ENCODE data around the gene ACSF2.

The ACSF2 gene

DNA sequence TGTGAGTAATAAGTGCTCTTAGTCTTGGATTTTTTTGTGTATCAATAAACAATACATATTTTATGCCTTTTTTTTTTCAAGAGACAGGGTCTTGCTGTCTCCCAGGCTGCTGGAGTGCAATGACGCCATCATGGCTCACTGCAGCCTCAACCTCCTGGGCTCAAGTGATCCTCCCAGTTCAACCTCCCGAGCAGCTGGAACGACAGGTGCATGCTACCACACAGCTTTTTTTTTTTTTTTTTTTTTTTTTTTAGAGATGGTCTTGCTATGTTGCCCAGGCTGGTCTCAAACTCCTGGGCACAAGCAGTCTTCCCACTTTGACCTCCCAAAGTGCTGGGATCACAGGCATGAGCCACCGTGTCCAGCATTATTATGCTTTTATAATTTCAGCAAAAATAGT lies 13.0 kb downstream of the ACSF2 start:
- no peak for DNase-seq (ENCODE audit: low read depth, low spot score)

DNA sequence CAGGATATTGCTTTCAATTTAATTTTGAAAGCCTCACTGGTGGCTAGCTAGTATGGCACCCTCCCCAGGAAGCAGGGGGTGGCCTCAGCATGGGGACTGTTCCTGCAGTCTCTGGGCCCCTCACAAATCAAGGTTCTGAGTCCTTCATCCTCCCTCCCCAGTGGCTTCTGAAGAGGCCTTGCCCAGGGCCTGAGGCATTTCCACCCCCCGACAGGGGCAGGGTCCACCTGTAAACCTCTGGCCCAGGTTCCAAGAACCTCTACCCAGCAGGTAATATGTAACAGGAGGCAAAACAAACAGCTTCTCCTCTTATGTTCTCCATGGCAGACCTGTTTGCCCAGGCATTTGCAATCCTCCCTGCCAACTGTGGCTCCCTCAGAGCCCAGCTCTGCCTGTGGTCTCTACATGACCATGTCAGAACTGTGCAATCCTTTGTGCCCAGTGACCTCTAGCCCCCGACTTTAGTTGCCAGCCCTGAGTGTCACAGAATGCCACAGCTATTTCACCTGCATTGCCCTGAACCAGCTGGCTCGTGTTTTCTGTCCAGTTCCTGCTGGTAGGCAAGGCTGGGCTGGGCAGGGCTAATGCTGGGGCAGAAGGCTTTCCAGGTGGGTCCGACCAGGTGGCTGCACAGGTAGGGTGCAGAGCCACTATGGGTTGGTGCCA lies 14.3 kb downstream of the ACSF2 start:
- DNase-seq (ENCODE audit: low read depth, low spot score) = no peak

DNA sequence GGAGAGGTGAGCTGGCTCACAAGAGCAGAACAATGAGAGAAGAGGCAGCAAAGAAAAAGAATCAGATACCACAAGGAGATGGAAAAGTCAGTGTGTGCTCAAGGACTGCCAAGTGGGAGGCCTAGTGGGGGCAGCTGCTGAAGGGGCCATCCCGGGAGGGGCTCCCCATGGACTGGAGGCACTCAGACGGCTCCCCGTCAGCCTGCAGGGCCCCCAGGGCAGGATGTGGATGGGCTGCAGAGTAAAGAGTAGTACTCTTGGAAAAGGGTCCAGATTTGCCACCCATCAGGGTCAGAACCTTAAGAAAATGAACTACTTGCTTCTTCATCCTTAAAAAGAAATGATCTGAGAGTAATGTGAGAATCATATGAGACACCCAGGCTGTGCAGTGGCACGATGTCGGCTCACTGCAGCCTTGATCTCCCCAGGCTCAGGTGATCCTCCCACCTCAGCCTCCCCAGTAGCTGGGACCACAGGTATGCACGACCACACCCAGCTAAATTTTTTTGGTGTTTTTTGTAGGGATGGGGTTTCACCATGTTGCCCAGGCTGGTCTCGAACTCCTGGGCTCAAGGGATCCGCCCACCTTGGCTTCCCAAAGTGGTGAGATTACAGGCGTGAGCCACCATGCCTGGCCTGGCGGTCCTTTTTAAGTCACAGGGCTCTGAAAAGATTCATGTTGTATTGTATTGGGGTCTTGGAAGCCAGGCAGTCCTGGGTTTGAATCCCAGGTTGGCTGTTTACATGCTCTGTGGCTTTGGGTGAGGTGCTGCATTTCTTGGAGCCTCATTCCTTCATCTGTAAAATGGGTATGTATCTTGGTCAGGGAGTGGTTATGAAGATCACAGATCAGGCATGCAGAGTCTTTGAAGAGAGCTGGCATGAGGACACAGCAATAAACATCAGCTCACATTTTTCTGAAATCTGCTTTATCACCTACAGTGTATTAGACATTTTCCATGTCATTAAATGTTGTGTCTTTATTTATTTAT lies 15.1 kb downstream of the ACSF2 start:
- no peak for DNase-seq (ENCODE audit: low read depth, low spot score)

DNA sequence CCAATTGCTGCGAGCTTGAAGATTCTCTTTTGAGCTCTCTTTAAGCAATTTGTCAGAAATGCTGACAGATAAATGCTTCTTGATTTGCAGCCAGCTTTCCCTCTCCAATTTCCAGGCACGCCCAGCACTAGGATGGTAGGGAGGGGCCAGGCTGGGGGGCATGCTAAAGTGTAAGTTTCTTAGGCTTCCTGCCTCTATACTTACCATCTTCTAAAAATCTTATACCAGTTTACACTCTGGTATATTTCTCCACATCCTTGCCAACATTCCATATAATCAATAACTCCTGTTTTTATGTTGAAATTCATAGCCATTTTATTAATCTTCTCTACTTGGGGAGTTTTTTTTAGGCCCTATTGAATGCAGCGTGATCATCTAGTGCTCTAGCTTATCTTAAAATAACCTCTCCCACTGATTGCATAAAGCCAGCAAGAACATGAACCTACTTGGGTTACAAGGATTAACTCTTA lies 17.5 kb downstream of the ACSF2 start:
- no peak for DNase-seq (ENCODE audit: low read depth, low spot score)

DNA sequence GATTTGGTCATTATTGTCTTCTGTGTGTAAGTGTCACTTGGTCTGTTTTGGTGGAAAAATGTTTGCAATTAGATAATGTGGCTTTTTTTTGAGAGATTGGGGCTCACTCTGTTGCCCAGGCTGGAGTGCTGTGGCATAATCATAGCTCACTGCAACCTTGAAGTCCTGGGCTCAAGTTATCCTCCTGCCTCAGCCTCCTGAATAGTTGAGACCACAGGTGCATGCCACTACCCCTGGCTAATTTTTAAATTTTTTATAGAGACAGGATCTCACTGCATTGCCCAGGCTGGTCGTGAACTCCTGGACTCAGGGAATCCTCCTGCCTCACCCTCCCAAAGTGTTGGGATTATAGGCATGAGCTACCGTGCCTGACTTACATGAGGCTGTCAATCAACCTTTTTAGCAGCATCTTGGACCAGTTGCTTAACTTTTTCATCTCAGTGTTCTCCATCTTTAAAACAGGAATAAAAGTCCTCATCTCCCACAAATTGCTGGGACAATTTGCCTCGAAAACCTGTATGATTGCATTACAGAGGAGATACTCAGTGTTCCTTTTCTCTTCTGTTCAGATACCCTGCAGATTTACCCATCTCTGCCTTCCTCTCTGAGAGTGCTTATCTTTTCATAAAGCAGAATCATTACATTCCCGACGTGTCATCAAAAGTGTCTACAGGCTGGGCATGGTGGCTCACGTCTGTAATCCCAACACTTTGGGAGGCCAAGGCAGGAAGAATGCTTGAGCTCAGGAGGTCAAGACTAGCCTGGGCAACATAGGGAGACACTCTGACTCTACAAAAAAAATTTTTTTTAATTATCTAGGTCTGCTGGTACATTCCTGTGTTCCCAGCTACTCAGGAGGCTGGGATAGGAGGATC lies 19.1 kb downstream of the ACSF2 start:
- DNase-seq (ENCODE audit: low read depth, low spot score) = no peak

DNA sequence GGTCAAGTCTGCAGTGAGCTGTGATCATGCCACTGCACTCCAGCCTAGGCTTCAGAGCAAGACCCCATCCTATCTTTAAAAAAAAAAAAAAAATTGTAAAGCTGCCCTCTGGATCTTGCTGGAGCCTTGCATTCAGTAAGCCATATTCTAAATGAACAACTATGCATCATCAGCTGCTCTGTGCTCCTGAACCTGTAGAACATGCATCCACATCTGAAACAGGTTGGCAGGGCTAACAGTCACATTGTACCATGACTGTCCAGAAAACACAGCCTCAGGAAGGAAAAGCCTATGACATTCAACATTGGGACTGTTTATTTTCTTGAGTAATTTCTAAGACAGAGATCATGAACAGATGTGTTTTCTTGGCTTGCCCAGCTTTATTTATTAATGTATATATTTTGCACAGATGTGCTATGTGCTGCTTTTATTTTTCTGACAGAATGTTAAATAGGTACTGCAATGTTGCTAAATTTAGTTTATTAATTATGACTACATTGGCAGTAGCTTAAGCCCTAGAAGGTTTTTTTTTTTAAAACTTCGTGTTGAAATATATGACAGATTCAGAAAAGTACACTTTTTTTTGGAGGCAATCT lies 19.8 kb downstream of the ACSF2 start:
- no peak for DNase-seq (ENCODE audit: low read depth, low spot score)

DNA sequence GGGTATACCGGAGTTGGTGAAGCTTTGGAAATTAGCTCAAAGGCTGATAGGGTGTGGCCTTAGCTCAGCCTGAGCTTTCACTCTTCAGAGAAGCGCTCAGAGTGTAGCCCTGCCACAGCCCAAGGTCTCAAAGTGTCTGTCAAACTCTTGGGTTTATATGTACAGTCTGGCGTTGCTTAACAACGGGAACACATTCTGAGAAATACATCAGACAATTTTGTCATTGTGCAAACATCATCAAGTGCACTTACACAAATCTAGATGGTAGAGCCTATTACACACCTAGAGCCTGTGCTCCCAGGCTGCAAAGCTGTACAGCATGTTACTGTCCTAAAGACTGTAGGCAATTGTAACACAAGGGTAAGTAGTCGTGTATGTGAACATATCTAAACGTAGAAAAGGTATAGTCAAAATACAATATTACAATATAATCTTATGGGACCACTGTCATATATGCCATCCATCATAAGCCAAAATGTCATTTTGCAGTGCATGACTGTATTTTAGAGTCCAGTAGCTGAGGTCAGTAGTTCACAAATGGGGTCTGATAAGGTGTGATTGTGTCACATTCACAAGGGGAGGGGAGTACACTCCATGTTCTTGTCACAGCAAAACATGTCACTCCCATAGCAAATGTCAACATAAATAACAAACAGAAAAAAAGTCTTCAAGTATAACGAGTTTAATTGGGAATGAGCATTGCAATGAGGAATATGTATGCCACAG lies 22.0 kb downstream of the ACSF2 start:
- DNase-seq (ENCODE audit: low read depth, low spot score) = no peak

DNA sequence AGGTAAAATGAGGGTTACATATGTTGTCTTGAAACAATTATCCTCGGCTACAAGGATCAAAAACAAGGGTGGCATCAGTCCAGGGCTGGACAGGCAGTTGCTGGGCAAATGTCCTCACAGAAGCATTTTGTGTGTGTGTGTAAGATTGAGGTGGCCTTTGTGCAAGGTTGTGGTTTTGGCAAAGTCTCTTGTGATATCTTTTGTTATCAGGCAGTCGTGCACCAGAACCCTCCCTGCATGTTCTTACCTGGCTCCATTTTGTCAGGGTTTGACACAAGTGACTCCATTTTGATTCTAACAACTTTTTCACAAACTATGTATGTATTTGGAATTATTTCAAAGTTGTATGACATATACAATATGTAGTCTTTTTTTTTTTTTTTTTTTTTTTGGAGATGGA lies 22.6 kb downstream of the ACSF2 start:
- DNase-seq (ENCODE audit: low read depth, low spot score) = no peak

DNA sequence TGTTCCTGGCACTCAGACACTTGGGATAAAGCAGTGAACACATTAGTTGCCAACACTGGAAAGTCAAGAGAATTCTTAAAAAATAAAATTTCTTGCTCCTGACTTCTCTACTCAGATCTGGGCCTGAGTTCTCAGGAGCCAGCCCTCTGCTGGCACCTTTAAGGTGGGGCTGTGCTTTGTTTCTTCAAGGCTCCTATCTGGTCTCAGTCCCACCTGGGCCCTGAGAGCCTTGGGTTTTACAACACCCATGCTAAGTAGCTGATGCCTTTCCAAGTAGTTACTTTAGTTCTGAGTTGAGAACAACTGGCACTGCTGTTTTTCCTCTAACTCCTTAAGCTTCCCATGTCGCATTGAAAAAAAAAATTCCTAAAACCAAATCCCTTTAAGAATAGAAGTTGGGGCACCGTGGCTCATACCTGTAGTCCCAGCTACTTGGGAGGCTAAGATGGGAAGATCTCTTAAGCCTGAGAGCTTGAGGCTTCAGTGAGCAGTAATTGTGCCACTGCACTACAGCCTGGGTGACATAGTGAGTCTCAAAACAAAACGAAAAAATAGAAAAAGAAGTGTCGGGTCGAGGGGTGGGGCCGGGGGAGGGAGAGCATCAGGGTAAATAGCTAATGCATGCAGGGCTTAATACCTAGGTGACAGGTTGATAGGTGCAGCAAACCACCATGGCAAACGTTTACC lies 26.1 kb downstream of the ACSF2 start:
- DNase-seq (ENCODE audit: low read depth, low spot score) = no peak

DNA sequence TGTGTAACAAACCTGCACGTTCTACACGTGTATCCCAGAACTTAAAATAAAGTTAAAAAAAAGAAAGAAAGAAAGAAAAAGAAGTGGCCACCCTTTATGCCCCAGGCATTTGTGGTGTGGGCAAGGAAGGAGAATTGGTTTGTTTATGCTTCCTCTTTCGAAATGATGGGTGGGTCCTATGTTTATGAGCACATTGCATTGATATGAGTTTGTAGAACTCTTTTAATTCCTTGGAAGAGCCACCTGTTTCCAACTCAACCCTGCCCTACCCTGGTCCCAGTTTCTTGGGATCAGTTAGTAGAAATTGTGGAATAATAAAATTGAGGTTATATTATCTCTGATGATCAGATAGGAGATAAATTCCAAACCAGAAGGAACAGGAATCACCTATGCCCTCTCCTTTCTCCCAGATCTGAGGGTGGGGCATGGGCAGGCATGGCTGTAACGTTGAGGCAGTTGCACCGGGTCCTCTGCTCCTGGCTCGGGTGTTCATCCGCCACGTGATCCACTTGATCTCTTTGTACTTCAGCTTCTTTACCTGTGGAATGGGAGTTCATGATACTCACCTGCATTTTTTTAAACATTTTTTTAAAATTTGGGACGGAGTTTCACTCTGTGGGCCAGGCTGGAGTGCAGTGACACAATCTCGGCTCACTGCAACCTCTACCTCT lies 26.7 kb downstream of the ACSF2 start:
- no peak for DNase-seq (ENCODE audit: low read depth, low spot score)

DNA sequence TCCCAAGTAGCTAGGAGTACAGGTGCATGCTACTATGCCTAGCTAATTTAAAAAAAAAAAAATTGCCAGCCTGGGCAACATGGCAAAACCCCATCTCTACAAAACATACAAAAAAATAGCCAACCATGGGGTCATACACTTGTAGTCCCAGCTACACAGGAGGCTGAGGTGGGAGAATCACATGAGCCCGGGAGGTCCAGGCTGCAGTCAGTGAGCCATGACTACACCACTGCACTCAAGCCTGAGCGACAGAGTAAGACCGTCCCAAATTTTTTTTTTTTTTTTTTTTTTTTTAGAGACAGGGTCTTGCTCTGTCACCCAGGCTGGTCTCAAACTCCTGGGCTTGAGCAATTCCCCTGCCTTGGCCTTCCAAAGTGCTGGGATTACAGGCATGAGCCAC lies 27.9 kb downstream of the ACSF2 start:
- DNase-seq (ENCODE audit: low read depth, low spot score) = no peak

DNA sequence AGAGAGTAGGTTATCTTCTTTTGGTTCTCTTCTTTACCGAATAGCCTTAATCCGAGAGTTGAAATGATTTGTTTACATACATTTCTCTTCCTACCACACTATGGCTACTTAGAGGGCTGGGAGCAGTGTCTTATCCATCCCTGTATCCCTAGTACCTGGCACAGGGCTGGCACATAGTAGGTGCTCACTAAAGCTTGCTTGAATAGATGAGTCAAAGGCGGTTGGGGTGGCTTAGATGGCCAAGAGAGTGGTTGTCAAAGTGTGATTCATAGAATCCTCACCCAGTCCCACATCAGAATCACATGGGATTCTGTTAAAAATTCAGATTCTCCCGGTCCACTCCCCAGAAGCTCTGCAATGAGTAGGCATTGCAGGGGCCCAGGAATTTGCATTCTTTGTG lies 31.6 kb downstream of the ACSF2 start:
- DNase-seq (ENCODE audit: low read depth, low spot score) = no peak

DNA sequence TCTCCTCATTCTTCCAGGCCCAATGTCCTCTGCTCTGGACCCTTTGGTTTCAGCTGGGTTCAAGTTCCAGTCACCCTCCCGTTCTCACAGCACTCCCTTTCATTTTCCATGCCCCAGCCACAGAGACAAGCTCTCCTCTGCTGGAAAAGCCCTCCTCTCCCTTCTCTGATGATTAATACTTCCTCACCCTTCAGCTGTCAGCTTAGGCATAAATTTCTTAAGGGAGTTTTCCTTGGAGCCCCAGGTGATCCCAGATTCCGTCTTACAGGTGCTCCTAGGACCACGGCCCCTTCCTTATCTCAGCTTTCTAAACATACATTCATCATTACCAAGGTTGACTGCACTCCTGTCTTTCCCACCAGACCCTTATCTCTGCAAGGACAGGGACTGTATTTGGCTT lies 32.3 kb downstream of the ACSF2 start:
- DNase-seq (ENCODE audit: low read depth, low spot score) = no peak

DNA sequence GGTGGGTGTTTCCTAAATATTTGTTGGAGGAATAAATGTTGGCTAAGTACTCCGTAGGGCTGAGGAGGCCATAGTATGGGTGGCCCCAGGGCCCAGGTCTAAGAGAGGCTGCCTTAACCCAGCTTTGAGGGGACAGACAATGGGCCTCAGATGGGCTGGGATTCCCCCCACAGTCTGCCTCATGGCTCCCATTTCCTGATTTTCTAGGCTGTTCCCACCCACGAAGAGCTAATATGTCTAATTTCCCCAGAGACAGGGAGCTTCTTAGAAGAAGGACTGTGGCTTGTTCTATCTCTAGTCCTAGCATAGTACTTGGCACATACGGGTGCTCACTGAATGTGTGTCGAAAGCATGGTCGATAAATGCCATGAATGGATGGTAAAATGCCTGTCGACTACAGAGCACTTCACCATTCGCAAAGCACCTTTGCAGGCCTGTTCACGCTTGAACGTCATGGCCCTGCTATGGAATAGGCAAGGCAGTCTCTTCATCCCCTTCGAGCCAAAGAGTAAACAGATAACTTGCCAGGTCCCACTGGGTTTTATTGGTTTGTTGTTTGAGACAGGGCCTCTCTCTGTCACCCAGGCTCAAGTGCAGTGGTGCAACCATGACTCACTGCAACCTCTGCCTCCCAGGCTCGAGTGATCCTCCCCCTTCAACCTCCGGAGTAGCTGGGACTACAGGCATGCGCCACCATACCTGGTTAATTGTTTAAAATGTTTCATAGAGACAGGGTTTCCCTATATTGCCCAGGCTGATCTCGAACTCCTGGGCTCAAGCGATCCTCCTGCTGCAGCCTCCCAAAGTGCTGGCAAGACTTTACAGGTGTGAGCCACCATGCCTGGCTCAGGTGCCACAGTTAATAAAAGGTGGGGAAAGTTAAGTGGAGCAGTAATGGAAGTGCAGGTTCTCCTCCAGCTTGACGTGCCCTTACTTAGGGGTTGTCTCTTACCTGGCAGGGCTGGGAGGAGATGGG lies 33.0 kb downstream of the ACSF2 start:
- DNase-seq (ENCODE audit: low read depth, low spot score) = no peak

DNA sequence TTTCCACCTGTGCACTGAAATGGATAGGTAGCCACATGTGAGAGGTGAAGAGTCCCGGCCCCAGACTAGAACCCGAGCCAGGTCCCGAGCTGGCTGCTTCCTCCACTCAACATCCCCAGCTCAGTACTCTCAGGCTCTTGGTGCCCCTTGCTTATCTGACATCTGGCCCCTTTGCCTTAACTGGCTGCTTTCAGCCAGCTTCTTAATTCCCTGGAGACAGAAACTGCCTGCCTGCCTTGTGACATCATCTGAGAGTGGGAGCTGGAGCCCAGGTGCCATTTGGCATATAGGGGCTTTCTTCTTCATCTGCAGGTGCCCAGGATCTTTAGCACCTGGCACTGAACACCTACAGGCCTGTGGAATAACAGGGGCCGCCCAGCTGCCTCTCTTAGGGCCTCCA lies 33.7 kb downstream of the ACSF2 start:
- no peak for DNase-seq (ENCODE audit: low read depth, low spot score)

DNA sequence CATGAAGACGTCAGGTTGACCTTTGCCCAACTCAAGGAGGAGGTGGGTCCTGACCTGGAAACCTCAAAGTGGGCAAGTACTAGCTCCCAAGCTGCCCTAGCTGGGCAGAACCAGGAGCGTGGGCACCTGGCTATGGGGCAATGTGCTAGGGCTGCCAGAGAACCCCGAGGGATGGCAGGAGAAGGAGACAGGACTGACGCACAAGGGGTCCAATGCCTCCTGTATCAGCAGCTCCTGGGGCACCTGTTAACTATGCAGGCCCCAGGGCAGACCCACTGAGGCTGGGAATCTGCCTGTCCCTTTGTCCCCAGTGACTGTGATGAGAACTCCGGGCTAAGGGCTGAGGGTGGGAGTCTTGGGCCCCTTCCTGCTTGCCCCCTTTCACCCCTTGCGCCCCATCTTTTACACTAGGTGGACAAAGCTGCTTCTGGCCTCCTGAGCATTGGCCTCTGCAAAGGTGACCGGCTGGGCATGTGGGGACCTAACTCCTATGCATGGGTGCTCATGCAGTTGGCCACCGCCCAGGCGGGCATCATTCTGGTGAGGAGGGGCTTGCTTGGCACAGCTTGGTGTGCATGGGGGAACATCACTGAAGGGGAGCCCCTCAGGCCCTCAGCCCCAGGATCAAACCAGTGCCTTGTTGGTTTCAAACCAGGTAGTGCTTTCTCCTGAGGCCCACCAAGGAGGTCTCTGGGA lies 35.0 kb downstream of the ACSF2 start:
- no peak for DNase-seq (ENCODE audit: low read depth, low spot score)

DNA sequence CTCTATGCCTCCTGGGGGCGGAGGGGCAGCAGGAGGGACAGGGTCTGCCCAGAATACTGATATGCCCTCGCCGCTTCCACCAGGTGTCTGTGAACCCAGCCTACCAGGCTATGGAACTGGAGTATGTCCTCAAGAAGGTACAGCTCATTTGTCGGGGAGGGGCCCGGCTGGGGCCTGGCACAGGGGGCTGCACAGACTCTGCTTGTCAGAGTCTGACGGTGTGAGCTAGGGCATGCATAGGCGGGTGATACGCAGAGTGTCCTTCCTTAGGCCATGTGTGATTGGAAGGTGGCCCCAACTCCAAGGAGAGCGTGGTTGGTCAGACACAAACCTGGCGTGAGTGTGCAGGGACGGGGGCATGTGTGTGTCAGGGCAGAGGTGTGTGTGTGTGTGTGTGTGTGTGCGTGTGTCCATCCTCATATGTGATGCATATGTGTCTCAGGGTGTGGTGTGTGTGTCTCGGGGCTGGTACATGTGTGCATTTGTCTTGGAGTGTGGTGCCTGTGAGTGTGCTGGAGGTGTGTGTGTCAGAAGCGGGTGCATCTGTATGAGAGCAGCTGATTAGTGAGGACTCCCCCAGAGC lies 35.6 kb downstream of the ACSF2 start:
- DNase-seq (ENCODE audit: low read depth, low spot score) = no peak

DNA sequence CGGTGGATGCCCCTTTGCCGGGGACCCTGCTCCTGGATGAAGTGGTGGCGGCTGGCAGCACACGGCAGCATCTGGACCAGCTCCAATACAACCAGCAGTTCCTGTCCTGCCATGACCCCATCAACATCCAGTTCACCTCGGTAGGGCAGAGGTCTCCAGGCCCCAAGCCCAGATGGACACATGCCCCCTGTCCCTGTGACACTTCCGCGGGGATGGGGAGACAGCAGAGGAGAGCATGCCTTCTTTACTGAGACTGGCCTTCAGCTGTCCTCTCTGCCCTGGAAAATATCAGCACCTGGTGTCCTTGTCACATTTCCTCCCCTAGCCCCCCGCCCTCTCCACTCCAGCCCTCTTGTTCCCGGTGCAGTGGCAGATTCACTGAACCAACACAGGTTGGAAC lies 36.4 kb downstream of the ACSF2 start:
- no peak for DNase-seq (ENCODE audit: low read depth, low spot score)

Data from activated CD4-positive, CD25-positive, alpha-beta regulatory T cell treated with anti-CD3 and anti-CD28 coated beads, Interleukin-2, amount 50 U/mL, for 16 hours (primary cell).